Measurements from ENCODE around the gene UBE3C. TPM values are rescaled to one million over a fixed set of nuclear protein-coding genes. Genes with fewer than 3 reads are reported as not detected.

UBE3C gene
- total and polyA plus RNA-seq, 8 donors = 13.5 to 162 (median 64.8) TPM

DNA sequence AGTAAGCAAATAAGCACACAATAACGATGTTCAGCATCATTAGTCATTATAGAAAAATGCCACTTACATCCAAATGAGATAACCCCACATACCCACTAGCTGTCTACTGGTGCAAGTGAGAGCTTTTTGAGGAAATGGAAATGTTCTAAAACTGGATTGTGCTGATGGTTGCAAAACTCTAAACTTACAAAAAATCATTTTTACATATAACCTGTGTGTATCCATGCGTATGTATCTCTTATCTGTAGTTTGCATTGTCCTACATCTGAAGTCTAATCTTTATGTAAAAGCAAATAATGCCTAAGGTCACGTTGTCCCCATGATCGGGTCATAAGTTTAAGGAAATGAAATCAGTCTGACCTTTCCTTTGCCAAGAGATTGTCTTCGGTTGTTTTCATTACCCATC, 116.5 kb downstream of the UBE3C start:
- TF ChIP-seq POLR2A (IDR thresholded peaks at IDR 0.05) = no peak
- no peak for TF ChIP-seq POLR2AphosphoS5 (IDR thresholded peaks at IDR 0.05)
- no peak for TF ChIP-seq EP300 (IDR thresholded peaks at IDR 0.05)
- TF ChIP-seq, protein P1, sequence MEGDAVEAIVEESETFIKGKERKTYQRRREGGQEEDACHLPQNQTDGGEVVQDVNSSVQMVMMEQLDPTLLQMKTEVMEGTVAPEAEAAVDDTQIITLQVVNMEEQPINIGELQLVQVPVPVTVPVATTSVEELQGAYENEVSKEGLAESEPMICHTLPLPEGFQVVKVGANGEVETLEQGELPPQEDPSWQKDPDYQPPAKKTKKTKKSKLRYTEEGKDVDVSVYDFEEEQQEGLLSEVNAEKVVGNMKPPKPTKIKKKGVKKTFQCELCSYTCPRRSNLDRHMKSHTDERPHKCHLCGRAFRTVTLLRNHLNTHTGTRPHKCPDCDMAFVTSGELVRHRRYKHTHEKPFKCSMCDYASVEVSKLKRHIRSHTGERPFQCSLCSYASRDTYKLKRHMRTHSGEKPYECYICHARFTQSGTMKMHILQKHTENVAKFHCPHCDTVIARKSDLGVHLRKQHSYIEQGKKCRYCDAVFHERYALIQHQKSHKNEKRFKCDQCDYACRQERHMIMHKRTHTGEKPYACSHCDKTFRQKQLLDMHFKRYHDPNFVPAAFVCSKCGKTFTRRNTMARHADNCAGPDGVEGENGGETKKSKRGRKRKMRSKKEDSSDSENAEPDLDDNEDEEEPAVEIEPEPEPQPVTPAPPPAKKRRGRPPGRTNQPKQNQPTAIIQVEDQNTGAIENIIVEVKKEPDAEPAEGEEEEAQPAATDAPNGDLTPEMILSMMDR (IDR thresholded peaks at IDR 0.05) = no peak
- peaks cover 45 to 94% (median 84%) of the 10 kb centered on the region in 4 donors for H3K36me3 ChIP-seq
- no peak for DNase-seq
- no peak overlapping the region for H3K4me3 ChIP-seq
- H3K27ac ChIP-seq = no peak overlapping the region
- peaks cover 0 to 5% (median 0%) of the 10 kb centered on the region in 4 donors for H3K4me1 ChIP-seq
- H3K9me3 ChIP-seq = no peaks in the 10 kb centered on the region
- H3K27me3 ChIP-seq = no peaks in the 10 kb centered on the region
- intact Hi-C loops (cut with DNase I; ENCODE audit: low total_unique reads) = loop anchor here (10.0 kb wide), 1 partner anchor 290 kb away; no protein-coding TSS in a partner anchor
- WGBS, 5 donors = 28 to 51% (median 42%) methylated on average over 5 of the region's 5 CpGs

DNA sequence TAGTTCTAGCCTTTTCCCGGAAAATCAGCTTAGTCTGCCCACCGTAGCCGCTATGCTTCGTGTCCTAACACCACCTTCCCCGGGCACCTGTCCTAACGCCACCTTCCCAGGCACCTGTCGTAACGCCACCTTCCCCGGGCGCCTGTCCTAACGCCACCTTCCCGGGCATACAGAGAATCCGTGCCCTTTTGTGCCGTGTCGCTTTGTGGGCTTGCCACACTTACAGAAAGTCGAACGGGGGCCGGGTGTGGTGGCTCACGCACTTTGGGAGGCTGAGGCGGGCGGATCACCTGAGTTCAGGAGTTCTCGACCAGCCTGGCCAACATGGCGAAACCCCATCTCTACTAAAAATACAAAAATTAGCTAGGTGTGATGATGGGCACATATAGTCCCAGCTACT, 124.4 kb downstream of the UBE3C start:
- H3K4me1 ChIP-seq = no peaks in the 10 kb centered on the region
- TF ChIP-seq POLR2A (IDR thresholded peaks at IDR 0.05) (no peak), EP300 (IDR thresholded peaks at IDR 0.05) (no peak), POLR2AphosphoS5 (IDR thresholded peaks at IDR 0.05) (no peak)
- TF ChIP-seq, protein P1 (IDR thresholded peaks at IDR 0.05) = no peak
- intact Hi-C loops (cut with DNase I; ENCODE audit: low total_unique reads) = no loop called here
- no peaks in the 10 kb centered on the region for H3K27me3 ChIP-seq
- H3K9me3 ChIP-seq = no peaks in the 10 kb centered on the region
- no peak overlapping the region for H3K27ac ChIP-seq
- no peak for DNase-seq
- WGBS, 5 donors = 95 to 98% (median 96%) methylated on average over 23 of the region's 23 CpGs
- peaks cover 31 to 89% (median 87%) of the 10 kb centered on the region in 4 donors for H3K36me3 ChIP-seq
- no peak overlapping the region for H3K4me3 ChIP-seq

DNA sequence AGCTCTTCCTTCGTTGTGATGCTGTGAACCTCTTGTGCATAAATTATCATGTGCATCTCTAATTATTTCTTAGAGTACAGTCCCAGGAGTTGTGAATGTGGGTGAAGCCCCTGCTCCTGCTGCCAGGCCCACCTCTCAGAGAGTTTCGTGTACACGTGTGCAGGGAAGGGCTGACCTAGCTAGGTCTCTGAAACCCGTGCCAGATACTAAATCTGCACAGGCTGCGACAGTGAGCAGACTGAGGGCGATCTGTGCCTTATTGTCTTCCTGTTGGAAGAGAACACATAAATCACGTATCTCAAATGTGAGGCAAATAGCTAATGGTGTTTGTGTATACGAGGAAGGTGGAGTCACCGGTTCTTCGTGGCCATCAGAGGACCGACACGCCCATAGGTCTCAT, 126.3 kb downstream of the UBE3C start:
- WGBS, 5 donors = 92 to 99% (median 94%) methylated on average over 12 of the region's 12 CpGs
- Histone ChIP-seq H3K4me1 (no peaks in the 10 kb centered on the region), H3K4me3 (no peak overlapping the region), H3K9me3 (no peaks in the 10 kb centered on the region), H3K27me3 (no peaks in the 10 kb centered on the region), H3K27ac (no peak overlapping the region), H3K36me3 (peaks cover 32 to 89% (median 84%) of the 10 kb centered on the region in 4 donors)
- intact Hi-C loops (cut with DNase I; ENCODE audit: low total_unique reads) = no loop called here
- TF ChIP-seq EP300 (IDR thresholded peaks at IDR 0.05) (no peak), POLR2A (IDR thresholded peaks at IDR 0.05) (no peak), POLR2AphosphoS5 (IDR thresholded peaks at IDR 0.05) (no peak)
- TF ChIP-seq, protein P1 (IDR thresholded peaks at IDR 0.05) = no peak
- no peak for DNase-seq

DNA sequence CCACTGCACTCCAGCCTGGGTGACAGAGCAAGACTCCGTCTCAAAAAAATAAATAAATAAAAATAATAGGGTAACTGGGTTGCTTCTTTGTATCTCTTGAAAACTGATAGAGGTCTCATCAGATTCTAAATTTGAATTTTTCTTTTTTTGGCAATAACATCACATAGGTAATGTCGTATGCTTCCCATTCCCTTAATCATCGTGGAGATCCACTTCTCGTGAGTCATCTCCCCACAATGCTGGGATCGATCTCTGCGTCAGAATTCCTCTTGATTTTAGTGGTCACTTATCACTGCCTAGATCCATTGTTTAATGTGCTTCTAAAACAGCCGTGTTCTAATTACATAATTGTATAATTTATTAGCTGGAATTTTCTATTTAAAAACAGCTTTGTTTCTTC, 127.5 kb downstream of the UBE3C start:
- DNase-seq = no peak
- Histone ChIP-seq H3K9me3 (no peaks in the 10 kb centered on the region), H3K4me1 (peaks cover 0 to 1% (median under 1%) of the 10 kb centered on the region in 4 donors), H3K36me3 (peaks cover 36 to 89% (median 86%) of the 10 kb centered on the region in 4 donors), H3K27me3 (no peaks in the 10 kb centered on the region), H3K27ac (no peak overlapping the region), H3K4me3 (no peak overlapping the region)
- TF ChIP-seq POLR2A (IDR thresholded peaks at IDR 0.05) (no peak), EP300 (IDR thresholded peaks at IDR 0.05) (no peak), POLR2AphosphoS5 (IDR thresholded peaks at IDR 0.05) (no peak)
- TF ChIP-seq, protein P1 (IDR thresholded peaks at IDR 0.05) = no peak
- 83 to 94% (median 92%) methylated on average over 7 of the region's 7 CpGs for WGBS, 5 donors
- intact Hi-C loops (cut with DNase I; ENCODE audit: low total_unique reads) = no loop called here
